ENCODE results near the gene PLXNC1. TPM values are rescaled to one million over a fixed set of nuclear protein-coding genes. Genes with fewer than 3 reads are reported as not detected.

The PLXNC1 gene
- 10 to 100 TPM; 40.6 to 44.3 TPM for total RNA-seq

- Mint-ChIP-seq H3K27me3 (peaks cover 20% of the 10 kb centered on the region), H3K9me3 (no peaks in the 10 kb centered on the region), H3K27ac (peak within 1 kb of the TSS; percentile 74), H3K4me1 (peaks cover 30% of the 10 kb centered on the region), H3K4me3 (peak within 1 kb of the TSS; percentile 99), H3K36me3 (peaks cover 13% of the 10 kb centered on the region)
- ATAC-seq (ENCODE audit: low read depth): peak; percentile 62
- DNase-seq: peak; percentile 79
- POLR2A ChIA-PET: interaction anchor here (0.6 to 3.6 kb wide), 7 partner anchors 22 to 742 kb away, joined by 3 to 13 read pairs (median 5); no protein-coding TSS in a partner anchor
Observed at GRCh38 chr12:94147991-94148738, at the start of gene PLXNC1. TSS of gene PLXNC1 (plus strand) at chr12:94148577. CDS start at chr12:94148972, 395 bp downstream.

GRCh38 chr12:94099191-94099590, 49.2 kb upstream of the PLXNC1 start:
- Mint-ChIP-seq H3K4me3 (no peak overlapping the region), H3K36me3 (no peaks in the 10 kb centered on the region), H3K4me1 (peaks cover 24% of the 10 kb centered on the region), H3K9me3 (no peaks in the 10 kb centered on the region), H3K27me3 (peaks cover 14% of the 10 kb centered on the region), H3K27ac (no peak overlapping the region)
- ATAC-seq (ENCODE audit: low read depth) (no peak), DNase-seq (no peak)
- POLR2A ChIA-PET: no interaction called here

- H3K9me3 Mint-ChIP-seq: no peaks in the 10 kb centered on the region
- DNase-seq (no peak), ATAC-seq (ENCODE audit: low read depth) (no peak)
- no peak overlapping the region for H3K27ac Mint-ChIP-seq
- no peak overlapping the region for H3K4me3 Mint-ChIP-seq
- H3K36me3 Mint-ChIP-seq: no peaks in the 10 kb centered on the region
- POLR2A ChIA-PET: no interaction called here
- H3K27me3 Mint-ChIP-seq: peaks cover 15% of the 10 kb centered on the region
- peaks cover 24% of the 10 kb centered on the region for H3K4me1 Mint-ChIP-seq
Observed at GRCh38 chr12:94099632-94100031, 48.7 kb upstream of the PLXNC1 start.

- no peaks in the 10 kb centered on the region for H3K36me3 Mint-ChIP-seq
- H3K4me3 Mint-ChIP-seq: peak overlapping the region; percentile 87
- ATAC-seq (ENCODE audit: low read depth): no peak
- no peak overlapping the region for H3K27ac Mint-ChIP-seq
- POLR2A ChIA-PET: interaction anchor here (0.7 to 1.4 kb wide), 3 partner anchors 333 to 531 kb away, joined by 3 to 10 read pairs (median 9); no protein-coding TSS in a partner anchor
- no peak for DNase-seq
- H3K9me3 Mint-ChIP-seq: no peaks in the 10 kb centered on the region
- H3K4me1 Mint-ChIP-seq: peaks cover 28% of the 10 kb centered on the region
- peaks cover 19% of the 10 kb centered on the region for H3K27me3 Mint-ChIP-seq
Observed at GRCh38 chr12:94100211-94100627, 48.2 kb upstream of the PLXNC1 start.

- Mint-ChIP-seq H3K9me3 (no peaks in the 10 kb centered on the region), H3K36me3 (no peaks in the 10 kb centered on the region), H3K27me3 (peaks cover 18% of the 10 kb centered on the region), H3K27ac (peak overlapping the region; percentile 87), H3K4me3 (peak overlapping the region; percentile 87), H3K4me1 (peaks cover 28% of the 10 kb centered on the region)
- POLR2A ChIA-PET: interaction anchor here (0.7 to 2.2 kb wide), 13 partner anchors 10 to 598 kb away, joined by 3 to 13 read pairs (median 5); partner anchors contain the start of gene SOCS2
- ATAC-seq (ENCODE audit: low read depth): peak; percentile 82
- DNase-seq: peak; percentile 90
Observed at GRCh38 chr12:94100990-94101737, 47.2 kb upstream of the PLXNC1 start.

- POLR2A ChIA-PET: interaction anchor here (0.6 to 2.2 kb wide), 16 partner anchors 9 to 660 kb away, joined by 3 to 13 read pairs (median 4); partner anchors contain the start of genes CRADD and SOCS2
Observed at GRCh38 chr12:94101738-94102660, 46.4 kb upstream of the PLXNC1 start.

GRCh38 chr12:94103986-94104385, 44.4 kb upstream of the PLXNC1 start:
- POLR2A ChIA-PET: no interaction called here
- no peaks in the 10 kb centered on the region for H3K36me3 Mint-ChIP-seq
- no peaks in the 10 kb centered on the region for H3K9me3 Mint-ChIP-seq
- ATAC-seq (ENCODE audit: low read depth) (no peak), DNase-seq (no peak)
- no peak overlapping the region for H3K4me3 Mint-ChIP-seq
- H3K4me1 Mint-ChIP-seq: peaks cover 28% of the 10 kb centered on the region
- peaks cover 18% of the 10 kb centered on the region for H3K27me3 Mint-ChIP-seq
- no peak overlapping the region for H3K27ac Mint-ChIP-seq

More at GRCh38 chr12:94101738-94102660, 46.4 kb upstream of the PLXNC1 start:
- Mint-ChIP-seq H3K4me3 (peak overlapping the region; percentile 87), H3K9me3 (no peaks in the 10 kb centered on the region), H3K36me3 (no peaks in the 10 kb centered on the region), H3K27ac (peak overlapping the region; percentile 87), H3K4me1 (peaks cover 28% of the 10 kb centered on the region), H3K27me3 (peaks cover 18% of the 10 kb centered on the region)
- peak; percentile 83 for ATAC-seq (ENCODE audit: low read depth)
- peak; percentile 79 for DNase-seq

- no peak overlapping the region for H3K27ac Mint-ChIP-seq
- DNase-seq: no peak
- H3K4me1 Mint-ChIP-seq: peaks cover 3% of the 10 kb centered on the region
- peaks cover 1% of the 10 kb centered on the region for H3K9me3 Mint-ChIP-seq
- no peak overlapping the region for H3K4me3 Mint-ChIP-seq
- H3K27me3 Mint-ChIP-seq: peaks cover 9% of the 10 kb centered on the region
- no peak for ATAC-seq (ENCODE audit: low read depth)
- POLR2A ChIA-PET: no interaction called here
- no peaks in the 10 kb centered on the region for H3K36me3 Mint-ChIP-seq
Observed at GRCh38 chr12:94107910-94108309, 40.5 kb upstream of the PLXNC1 start.

GRCh38 chr12:94109160-94109559, 39.2 kb upstream of the PLXNC1 start:
- Mint-ChIP-seq H3K4me3 (no peak overlapping the region), H3K27ac (no peak overlapping the region), H3K4me1 (peaks cover 3% of the 10 kb centered on the region), H3K9me3 (peaks cover 1% of the 10 kb centered on the region), H3K36me3 (no peaks in the 10 kb centered on the region), H3K27me3 (peaks cover 9% of the 10 kb centered on the region)
- POLR2A ChIA-PET: no interaction called here
- DNase-seq: no peak
- ATAC-seq (ENCODE audit: low read depth): peak; percentile 18

GRCh38 chr12:94110258-94110657, 38.1 kb upstream of the PLXNC1 start:
- DNase-seq: no peak
- no peaks in the 10 kb centered on the region for H3K4me1 Mint-ChIP-seq
- H3K4me3 Mint-ChIP-seq: no peak overlapping the region
- peaks cover 1% of the 10 kb centered on the region for H3K9me3 Mint-ChIP-seq
- POLR2A ChIA-PET: no interaction called here
- peaks cover 8% of the 10 kb centered on the region for H3K27me3 Mint-ChIP-seq
- ATAC-seq (ENCODE audit: low read depth): no peak
- H3K36me3 Mint-ChIP-seq: no peaks in the 10 kb centered on the region
- no peak overlapping the region for H3K27ac Mint-ChIP-seq

- H3K9me3 Mint-ChIP-seq: peaks cover 1% of the 10 kb centered on the region
- no peak overlapping the region for H3K27ac Mint-ChIP-seq
Observed at GRCh38 chr12:94111302-94111701, 37.1 kb upstream of the PLXNC1 start.

GRCh38 chr12:94112121-94112520, 36.3 kb upstream of the PLXNC1 start:
- no peak for DNase-seq
- POLR2A ChIA-PET: interaction anchor here (1.9 kb wide), 1 partner anchor 11 kb away, joined by 5 read pairs; no protein-coding TSS in a partner anchor
- H3K27me3 Mint-ChIP-seq: peaks cover 4% of the 10 kb centered on the region
- no peak overlapping the region for H3K27ac Mint-ChIP-seq
- H3K36me3 Mint-ChIP-seq: no peaks in the 10 kb centered on the region
- peaks cover 1% of the 10 kb centered on the region for H3K9me3 Mint-ChIP-seq
- no peaks in the 10 kb centered on the region for H3K4me1 Mint-ChIP-seq
- no peak for ATAC-seq (ENCODE audit: low read depth)
- no peak overlapping the region for H3K4me3 Mint-ChIP-seq

More at GRCh38 chr12:94111302-94111701, 37.1 kb upstream of the PLXNC1 start:
- Mint-ChIP-seq H3K27me3 (peaks cover 4% of the 10 kb centered on the region), H3K4me1 (no peaks in the 10 kb centered on the region), H3K36me3 (no peaks in the 10 kb centered on the region), H3K4me3 (no peak overlapping the region)
- ATAC-seq (ENCODE audit: low read depth) (no peak), DNase-seq (no peak)
- POLR2A ChIA-PET: interaction anchor here (1.9 kb wide), 1 partner anchor 10 kb away, joined by 5 read pairs; no protein-coding TSS in a partner anchor

All from activated naive CD8-positive, alpha-beta T cell treated with anti-CD3 and anti-CD28 coated beads, Interleukin-2, amount 10 ng/mL, durations not matched to agents 7 days and 5 days (primary cell).